ENCODE results near the gene MAP3K4. TPM values are rescaled to one million over a fixed set of nuclear protein-coding genes. Genes with fewer than 3 reads are reported as not detected.

MAP3K4 gene
- total RNA-seq, 1 donor from 2014 or later = 59.8 TPM

DNA sequence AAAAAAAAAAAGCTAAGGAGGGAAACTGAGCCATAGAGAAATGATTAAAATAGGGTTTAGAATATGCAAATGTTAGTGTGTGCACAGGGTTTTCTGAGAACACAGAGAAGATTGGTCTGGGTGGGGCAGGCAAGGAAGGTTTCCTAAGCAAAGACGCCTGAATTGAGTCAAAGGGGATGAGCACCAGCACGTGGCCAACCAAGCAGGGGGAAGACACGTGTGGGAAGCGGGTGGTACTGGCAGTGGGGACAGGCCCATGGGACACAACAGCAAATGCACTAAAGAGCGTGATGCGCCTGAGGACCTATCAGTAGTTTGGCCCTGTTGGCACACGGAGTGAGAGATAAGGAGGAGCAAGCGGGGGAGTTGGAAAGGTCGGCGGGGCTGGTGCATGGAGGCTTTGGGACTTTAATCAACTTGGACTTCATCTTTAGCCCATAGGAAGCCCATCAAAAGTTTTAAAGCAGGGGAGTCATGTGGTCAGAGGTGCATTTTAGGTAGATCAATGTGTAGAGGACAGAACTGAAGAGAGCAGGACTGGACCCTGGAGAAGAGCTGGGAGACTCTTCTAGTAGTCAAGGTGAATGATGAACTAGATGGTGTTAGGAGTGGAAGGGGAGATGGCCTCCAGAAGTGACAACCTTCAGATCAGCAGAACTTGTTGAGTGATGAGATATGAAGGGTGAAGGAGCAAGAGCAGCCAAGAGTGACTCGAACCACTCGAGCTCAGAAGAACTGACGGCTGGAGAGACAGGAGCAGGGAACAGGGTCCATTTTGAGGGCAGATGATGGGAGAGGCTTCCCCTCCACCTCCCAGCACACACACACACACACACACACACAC, 40.2 kb upstream of the MAP3K4 start:
- TF ChIP-seq CTCF (IDR thresholded peaks at IDR 0.05; ENCODE audit: unreplicated experiment) = no peak
- Mint-ChIP-seq H3K27me3 (ENCODE audit: low read depth) (peaks cover 2% of the 10 kb centered on the region), H3K4me3 (no peak overlapping the region), H3K36me3 (no peaks in the 10 kb centered on the region), H3K4me1 (peaks cover 11% of the 10 kb centered on the region), H3K27ac (no peak overlapping the region), H3K9me3 (no peaks in the 10 kb centered on the region)
- DNase-seq (ENCODE audit: low spot score in 2 of 2, unreplicated experiment in 2 of 2) = no peak

DNA sequence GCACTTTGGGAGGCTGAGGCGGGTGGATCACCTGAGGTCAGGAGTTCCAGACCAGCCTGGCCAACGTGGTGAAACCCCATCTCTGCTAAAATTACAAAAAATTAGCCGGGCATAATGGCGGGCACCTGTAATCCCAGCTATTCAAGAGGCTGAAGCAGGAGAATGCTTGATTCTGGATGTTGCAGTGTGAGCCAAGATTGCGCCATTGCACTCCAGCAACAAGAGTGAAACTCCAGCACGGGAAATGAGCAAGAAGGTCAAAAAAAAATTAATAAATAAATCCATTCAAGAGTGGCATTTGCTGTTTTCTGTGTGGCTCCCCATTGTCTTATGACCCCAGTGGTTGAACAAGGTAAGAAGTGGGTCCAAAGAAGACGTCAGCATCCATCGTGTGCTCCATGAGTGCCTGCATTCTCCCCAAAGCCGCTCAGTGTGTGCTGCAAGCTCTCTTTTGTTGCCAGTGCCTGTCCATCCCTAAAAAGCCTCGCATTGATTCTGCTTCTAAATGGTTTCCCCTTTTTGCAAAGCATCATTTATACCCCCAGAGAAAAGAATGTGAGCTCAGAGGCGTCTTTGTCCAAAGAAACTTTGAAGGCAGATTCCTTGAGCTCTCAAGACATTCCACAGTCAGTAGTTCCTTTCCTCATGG, 38.8 kb upstream of the MAP3K4 start:
- H3K4me1 Mint-ChIP-seq = peaks cover 11% of the 10 kb centered on the region
- no peaks in the 10 kb centered on the region for H3K36me3 Mint-ChIP-seq
- no peak overlapping the region for H3K27ac Mint-ChIP-seq
- peaks cover 2% of the 10 kb centered on the region for H3K27me3 Mint-ChIP-seq (ENCODE audit: low read depth)
- H3K4me3 Mint-ChIP-seq = no peak overlapping the region
- H3K9me3 Mint-ChIP-seq = no peaks in the 10 kb centered on the region
- no peak for TF ChIP-seq CTCF (IDR thresholded peaks at IDR 0.05; ENCODE audit: unreplicated experiment)
- no peak for DNase-seq (ENCODE audit: low spot score in 2 of 2, unreplicated experiment in 2 of 2)

DNA sequence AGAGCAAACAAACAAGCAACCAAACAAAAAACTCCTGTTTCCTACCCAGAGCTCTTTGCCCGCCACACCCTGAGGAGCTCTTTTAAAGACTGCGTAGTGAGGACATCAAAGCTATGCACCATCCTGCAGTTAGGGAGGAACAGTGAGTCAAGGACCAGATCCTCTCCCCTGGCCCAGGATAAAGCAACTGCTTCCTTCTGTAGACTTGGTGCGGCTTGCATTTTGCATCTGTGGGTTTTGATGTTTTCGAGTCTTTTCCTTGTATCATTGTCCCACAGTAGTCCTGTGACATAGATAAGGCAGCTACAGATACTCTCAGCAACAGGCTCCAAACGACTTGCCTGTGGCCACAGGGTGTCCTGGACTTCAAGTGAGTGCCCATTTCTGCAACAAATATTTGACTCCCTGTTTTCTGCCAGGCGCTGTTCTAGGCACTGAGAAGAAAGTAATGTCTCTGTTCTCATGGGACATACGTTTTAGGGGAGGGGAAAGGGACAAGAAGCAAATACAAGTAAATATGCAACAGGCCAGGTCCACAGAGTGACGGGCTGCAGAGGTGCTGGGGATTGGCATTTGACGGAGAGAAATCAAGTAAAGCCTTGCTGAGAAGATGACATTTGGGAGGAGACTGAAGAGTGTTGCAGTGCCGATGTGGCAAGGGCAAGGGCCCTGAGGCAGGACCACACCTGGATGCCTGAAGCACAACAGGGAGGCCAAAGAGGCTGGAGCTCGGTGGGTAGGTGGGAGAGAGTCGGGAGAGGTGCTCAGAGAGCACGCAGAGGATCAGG, 35.9 kb upstream of the MAP3K4 start:
- Mint-ChIP-seq H3K4me1 (peaks cover 10% of the 10 kb centered on the region), H3K27ac (no peak overlapping the region), H3K36me3 (no peaks in the 10 kb centered on the region), H3K4me3 (no peak overlapping the region), H3K27me3 (ENCODE audit: low read depth) (peaks cover 2% of the 10 kb centered on the region), H3K9me3 (no peaks in the 10 kb centered on the region)
- no peak for TF ChIP-seq CTCF (IDR thresholded peaks at IDR 0.05; ENCODE audit: unreplicated experiment)
- DNase-seq (ENCODE audit: low spot score in 2 of 2, unreplicated experiment in 2 of 2) = no peak

DNA sequence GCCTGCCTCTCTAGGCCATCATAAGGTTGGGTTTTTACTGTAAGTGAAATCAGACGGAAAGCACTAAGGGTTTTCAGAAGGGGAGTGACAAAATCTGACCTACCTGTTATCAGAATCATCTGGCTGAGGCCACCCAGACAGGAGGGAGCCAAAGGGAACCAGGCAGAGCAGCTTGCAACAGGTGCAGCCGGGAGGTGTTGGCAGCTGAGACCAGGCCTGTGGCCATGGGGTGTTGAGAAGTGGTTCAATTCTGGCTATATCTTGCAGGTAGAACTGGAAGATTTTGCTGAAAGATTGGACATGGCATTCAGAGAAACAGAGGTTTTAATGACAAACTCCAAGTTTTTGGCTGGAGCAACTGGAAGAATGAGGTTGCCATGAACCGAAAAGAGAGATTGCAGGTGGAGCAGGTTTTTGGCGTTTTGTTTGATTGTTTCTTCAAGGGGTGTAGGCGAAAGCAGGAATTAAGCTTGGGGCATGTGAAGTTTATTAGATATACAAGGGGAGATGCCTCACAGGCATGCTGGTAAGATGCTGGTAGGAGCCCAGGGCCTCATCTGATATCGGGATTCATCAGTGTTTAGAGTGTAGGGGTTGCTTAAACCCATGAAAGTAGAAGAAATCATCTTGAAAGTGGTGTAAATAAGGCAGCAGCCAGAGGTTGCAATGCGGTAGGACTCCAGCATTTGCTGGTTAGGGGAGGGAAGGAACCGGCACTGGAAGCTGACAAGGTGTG, 35.1 kb upstream of the MAP3K4 start:
- H3K9me3 Mint-ChIP-seq = no peaks in the 10 kb centered on the region
- no peak for TF ChIP-seq CTCF (IDR thresholded peaks at IDR 0.05; ENCODE audit: unreplicated experiment)
- no peaks in the 10 kb centered on the region for H3K36me3 Mint-ChIP-seq
- H3K27ac Mint-ChIP-seq = no peak overlapping the region
- DNase-seq (ENCODE audit: low spot score in 2 of 2, unreplicated experiment in 2 of 2) = no peak
- H3K27me3 Mint-ChIP-seq (ENCODE audit: low read depth) = peaks cover 2% of the 10 kb centered on the region
- no peak overlapping the region for H3K4me3 Mint-ChIP-seq
- peaks cover 13% of the 10 kb centered on the region for H3K4me1 Mint-ChIP-seq

- Mint-ChIP-seq H3K36me3 (no peaks in the 10 kb centered on the region), H3K4me3 (no peak overlapping the region), H3K9me3 (no peaks in the 10 kb centered on the region), H3K4me1 (peaks cover 11% of the 10 kb centered on the region), H3K27ac (no peak overlapping the region), H3K27me3 (ENCODE audit: low read depth) (peaks cover 2% of the 10 kb centered on the region)
- DNase-seq (ENCODE audit: low spot score in 2 of 2, unreplicated experiment in 2 of 2) = no peak
- no peak for TF ChIP-seq CTCF (IDR thresholded peaks at IDR 0.05; ENCODE audit: unreplicated experiment)
Measured at GRCh38 chr6:160959726-160960435, 31.7 kb upstream of the MAP3K4 start.

Measured in mesothelial cell of epicardium (in vitro differentiated cells).